HG03575 (cell line): ENCODE measurements around the gene TFF2.

Source experiments
- ATAC-seq: cut with Tn5 transposase; IDR thresholded peaks from one replicate; pipeline ENCODE4 v1.9.1; 2021; ENCODE audit not compliant: unreplicated experiment, insufficient number of reproducible peaks, low FRiP score; ENCODE audit errors: extremely low read depth

TFF2 gene

GRCh38 chr21:42337276-42337675, 13.5 kb downstream of the TFF2 start:
- ATAC-seq = no peak

- ATAC-seq = no peak
Observed at GRCh38 chr21:42336054-42336453, 14.7 kb downstream of the TFF2 start.

GRCh38 chr21:42332557-42333317, 18.1 kb downstream of the TFF2 start:
- no peak for ATAC-seq

- no peak for ATAC-seq
Observed at GRCh38 chr21:42331660-42332059, 19.1 kb downstream of the TFF2 start.

- ATAC-seq = no peak
Observed at GRCh38 chr21:42330380-42331371, 20.1 kb downstream of the TFF2 start.

GRCh38 chr21:42324896-42325295, 25.9 kb downstream of the TFF2 start:
- ATAC-seq = no peak

- ATAC-seq = no peak
Observed at GRCh38 chr21:42321845-42322244, 28.9 kb downstream of the TFF2 start.

- no peak for ATAC-seq
Observed at GRCh38 chr21:42321231-42321630, 29.6 kb downstream of the TFF2 start.

- ATAC-seq = no peak
Observed at GRCh38 chr21:42320791-42321190, 30.0 kb downstream of the TFF2 start.

- ATAC-seq = no peak
Observed at GRCh38 chr21:42319851-42320572, 30.8 kb downstream of the TFF2 start.

- ATAC-seq = no peak
Observed at GRCh38 chr21:42319376-42319775, 31.4 kb downstream of the TFF2 start.

GRCh38 chr21:42317826-42318746, 32.7 kb downstream of the TFF2 start:
- no peak for ATAC-seq

GRCh38 chr21:42317341-42317741, 33.5 kb downstream of the TFF2 start:
- ATAC-seq = no peak

- no peak for ATAC-seq
Observed at GRCh38 chr21:42316891-42317290, 33.9 kb downstream of the TFF2 start.

- ATAC-seq = no peak
Observed at GRCh38 chr21:42315296-42315891, 35.4 kb downstream of the TFF2 start, which contains the start of gene TFF3. TFF3 (minus strand) TSS chr21:42315409; CDS start chr21:42315374, 35 bp downstream.

GRCh38 chr21:42314616-42315295, 36.0 kb downstream of the TFF2 start:
- ATAC-seq = no peak

GRCh38 chr21:42313501-42313969, 37.3 kb downstream of the TFF2 start:
- ATAC-seq = no peak
